HEK293 (cell line): ENCODE data around the gene CRIM1.

ENCODE experiments used
- CTCF ChIA-PET: fragments of 350-600 bp; formaldehyde crosslinking; extraction: SDS; loops from one replicate; lab custom pipeline; 2021; ENCODE audit warnings: antibody characterized with exemption; lab: Yijun Ruan, JAX
- POLR2A ChIA-PET: fragments of 300-600 bp; formaldehyde crosslinking; extraction: SDS; loops from one replicate; lab custom pipeline; 2020; ENCODE audit warnings: antibody characterized with exemption, inconsistent platforms; lab: Yijun Ruan, JAX
- H3K27ac ChIP-seq: fragments of 200-500 bp; sonication (Bioruptor generic); 2 replicates; pipeline ENCODE4 v1.5.1; 2014; ENCODE audit warnings: low read depth, low read length, control low read depth, inconsistent platforms; ENCODE audit errors: extremely low read depth
- H3K36me3 ChIP-seq, 2 experiments: fragments of 200-500 bp in 1 of 2; sonication (Bioruptor generic) in 1 of 2; 1 replicate in 1 of 2; 2 replicates in 1 of 2; pipeline ENCODE4 v1.5.1; 2014 to 2017; ENCODE audit warnings: inconsistent platforms in 2 of 2, low read length in 2 of 2; ENCODE audit not compliant: control insufficient read depth in 2 of 2, insufficient read depth in 1 of 2
- H3K4me1 ChIP-seq: fragments of 200-500 bp; sonication (Bioruptor generic); 2 replicates; pipeline ENCODE4 v1.5.1; 2014; ENCODE audit warnings: mild to moderate bottlenecking, low read length, inconsistent platforms; ENCODE audit not compliant: control insufficient read depth, insufficient read depth
- H3K4me3 ChIP-seq: 2 replicates; pipeline ENCODE4 v1.5.1; 2011; ENCODE audit warnings: low read depth, mild to moderate bottlenecking, control low read depth, low read length, moderate library complexity
- H3K9me3 ChIP-seq: fragments of 200-500 bp; sonication (Bioruptor generic); 2 replicates; pipeline ENCODE4 v1.5.1; 2014; ENCODE audit warnings: low read depth, low read length, inconsistent platforms; ENCODE audit not compliant: control insufficient read depth, insufficient read depth
- FEZF1 ChIP-seq: fragments of 450-650 bp; formaldehyde crosslinking; IDR thresholded peaks from 2 replicates; pipeline ENCODE4 v1.5.1; 2016; ENCODE audit warnings: missing biosample characterization, missing genetic modification characterization
- INSM2 ChIP-seq: fragments of 450-650 bp; formaldehyde crosslinking; IDR thresholded peaks from 2 replicates; pipeline ENCODE4 v1.5.1; 2016; ENCODE audit warnings: missing biosample characterization, missing genetic modification characterization
- PRDM1 ChIP-seq: fragments of 450-650 bp; formaldehyde crosslinking; IDR thresholded peaks from 2 replicates; pipeline ENCODE4; 2016; ENCODE audit warnings: missing biosample characterization, missing genetic modification characterization
- TSHZ1 ChIP-seq: fragments of 450-650 bp; formaldehyde crosslinking; IDR thresholded peaks from 2 replicates; pipeline ENCODE4 v1.5.1; 2016; ENCODE audit warnings: missing biosample characterization, missing genetic modification characterization, borderline replicate concordance
- ZFP3 ChIP-seq: fragments of 450-650 bp; formaldehyde crosslinking; IDR thresholded peaks from 2 replicates; pipeline ENCODE4 v1.5.1; 2016; ENCODE audit warnings: low read depth, missing biosample characterization, missing genetic modification characterization
- ZNF10 ChIP-seq: fragments of 450-650 bp; formaldehyde crosslinking; IDR thresholded peaks from 2 replicates; pipeline ENCODE4 v1.5.1; 2017; ENCODE audit warnings: missing biosample characterization, missing genetic modification characterization
- ZNF16 ChIP-seq: fragments of 450-650 bp; formaldehyde crosslinking; IDR thresholded peaks from 2 replicates; pipeline ENCODE4 v1.5.1; 2016; ENCODE audit warnings: low read depth, missing biosample characterization, missing genetic modification characterization
- ZNF362 ChIP-seq: fragments of 450-650 bp; formaldehyde crosslinking; IDR thresholded peaks from 2 replicates; pipeline ENCODE4 v1.5.1; 2016; ENCODE audit warnings: missing biosample characterization, missing genetic modification characterization
- ZNF488 ChIP-seq: fragments of 450-650 bp; formaldehyde crosslinking; IDR thresholded peaks from 2 replicates; pipeline ENCODE4 v1.5.1; 2016; ENCODE audit warnings: missing biosample characterization, missing genetic modification characterization
- ZNF529 ChIP-seq: fragments of 450-650 bp; formaldehyde crosslinking; IDR thresholded peaks from 2 replicates; pipeline ENCODE4 v1.5.1; 2017; ENCODE audit warnings: missing genetic modification characterization, missing biosample characterization; ENCODE audit not compliant: insufficient replicate concordance
- ZNF580 ChIP-seq: fragments of 450-650 bp; formaldehyde crosslinking; IDR thresholded peaks from 2 replicates; pipeline ENCODE4 v1.5.1; 2016; ENCODE audit warnings: missing biosample characterization, missing genetic modification characterization
- ZNF792 ChIP-seq: fragments of 450-650 bp; formaldehyde crosslinking; IDR thresholded peaks from 2 replicates; pipeline ENCODE4 v1.5.1; 2016; ENCODE audit warnings: missing biosample characterization, missing genetic modification characterization
- ZSCAN4 ChIP-seq: fragments of 450-650 bp; formaldehyde crosslinking; IDR thresholded peaks from 2 replicates; pipeline ENCODE4 v1.5.1; 2017; ENCODE audit warnings: missing biosample characterization, missing genetic modification characterization

CRIM1 gene

GRCh38 chr2:36567711-36568408 is 212.3 kb downstream of the CRIM1 start (continued):
- no peak for TF ChIP-seq TSHZ1 (tag by site-specific recombination)
- no peak for TF ChIP-seq PRDM1 (tag by site-specific recombination)
- TF ChIP-seq, all 188 proteins: peak for 0

GRCh38 chr2:36568516-36569246 is 213.1 kb downstream of the CRIM1 start:
- Histone ChIP-seq H3K9me3 (no peaks in the 10 kb centered on the region), H3K4me3 (no peak overlapping the region), H3K4me1 (no peaks in the 10 kb centered on the region)
- POLR2A ChIA-PET = no interaction called here
- no peak for TF ChIP-seq ZNF16 (tag by site-specific recombination)
- TF ChIP-seq, all 188 proteins: peak for 0
- Histone ChIP-seq H3K27ac (no peak overlapping the region), H3K36me3 (peaks cover 5 to 19% of the 10 kb centered on the region in 2 experiments; a peak in 2 of 3 replicates)
- CTCF ChIA-PET = no interaction called here

- ChIA-PET CTCF (no interaction called here), POLR2A (no interaction called here)
- no peaks in the 10 kb centered on the region for H3K4me1 ChIP-seq
- H3K4me3 ChIP-seq = no peak overlapping the region
- no peaks in the 10 kb centered on the region for H3K9me3 ChIP-seq
- peaks cover 5 to 19% of the 10 kb centered on the region in 2 experiments; a peak in 2 of 3 replicates for H3K36me3 ChIP-seq
- no peak overlapping the region for H3K27ac ChIP-seq
- no peak for TF ChIP-seq ZNF10 (tag by site-specific recombination)
Measured at GRCh38 chr2:36569267-36569856, 213.8 kb downstream of the CRIM1 start.

GRCh38 chr2:36570416-36570815 is 214.8 kb downstream of the CRIM1 start:
- H3K4me3 ChIP-seq = no peak overlapping the region
- TF ChIP-seq ZNF488 (tag by site-specific recombination) (no peak), ZNF792 (tag by site-specific recombination) (no peak), ZNF580 (tag by site-specific recombination) (no peak), INSM2 (tag by site-specific recombination) (no peak), ZNF362 (tag by site-specific recombination) (no peak), ZSCAN4 (no peak), FEZF1 (tag by site-specific recombination) (no peak), ZFP3 (tag by site-specific recombination) (no peak), ZNF529 (no peak)
- TF ChIP-seq, all 188 proteins: peak for 0
- ChIA-PET POLR2A (no interaction called here), CTCF (no interaction called here)
- Histone ChIP-seq H3K36me3 (peaks cover 9 to 22% of the 10 kb centered on the region in 2 experiments; a peak in 2 of 3 replicates), H3K9me3 (no peaks in the 10 kb centered on the region), H3K27ac (no peak overlapping the region), H3K4me1 (no peaks in the 10 kb centered on the region)
